ENCODE data around the gene POR.

POR gene

GRCh38 chr7:75914655-75915415 lies at the start of gene POR:
Gene POR, plus strand, starts transcription at chr7:75915155. Its CDS starts 38,847 bp downstream, at chr7:75954002.
- DNase-seq = peak; percentile 94
- Histone ChIP-seq H3K4me1 (ENCODE audit: low read length) (0 out of 2 replicates have a peak, but pooled peaks cover 2% of the 10 kb centered on the region), H3K27me3 (replicated peaks; ENCODE audit: insufficient read depth, low read length) (no peaks in the 10 kb centered on the region), H3K4me3 (ENCODE audit: low read length) (peak within 1 kb of the TSS; percentile 100), H3K4me2 (ENCODE audit: low read depth, low read length) (peak within 1 kb of the TSS; percentile 100), H3K36me3 (replicated peaks; ENCODE audit: insufficient read depth, low read length) (no peaks in the 10 kb centered on the region), H3K9ac (ENCODE audit: low read length) (peak within 1 kb of the TSS; percentile 89), H4K20me1 (ENCODE audit: insufficient read depth, low read length) (no peaks in the 10 kb centered on the region), H3K9me2 (replicated peaks; ENCODE audit: insufficient read depth, low read length) (no peaks in the 10 kb centered on the region), H3F3A (ENCODE audit: insufficient read depth, low read length) (0 out of 2 replicates have a peak, but pooled peaks cover 3% of the 10 kb centered on the region), H3K27ac (ENCODE audit: low read length) (peak within 1 kb of the TSS; percentile 47; the same call in 1 of the 2 replicates), H3K9me3 (replicated peaks; ENCODE audit: insufficient read depth, low read length) (no peaks in the 10 kb centered on the region), H3K79me2 (ENCODE audit: low read length) (peaks cover 45% of the 10 kb centered on the region), H2AFZ (ENCODE audit: low read length) (peak within 1 kb of the TSS; percentile 93)
- TF ChIP-seq EZH2phosphoT487 (IDR thresholded peaks at IDR 0.05; ENCODE audit: low read length) = no peak

- no peak overlapping the region for H3K4me3 ChIP-seq (ENCODE audit: low read length)
- H3K9me3 ChIP-seq (replicated peaks; ENCODE audit: insufficient read depth, low read length) = no peaks in the 10 kb centered on the region
- DNase-seq = no peak
- H3K4me2 ChIP-seq (ENCODE audit: low read depth, low read length) = peak overlapping the region; percentile 90
- no peaks in the 10 kb centered on the region for H3K36me3 ChIP-seq (replicated peaks; ENCODE audit: insufficient read depth, low read length)
- H3F3A ChIP-seq (ENCODE audit: insufficient read depth, low read length) = peaks cover 10% of the 10 kb centered on the region; the same call in 1 of the 2 replicates
- no peak overlapping the region for H3K27ac ChIP-seq (ENCODE audit: low read length)
- TF ChIP-seq CTCF (IDR thresholded peaks at IDR 0.05; ENCODE audit: low read length) (no peak), EZH2phosphoT487 (IDR thresholded peaks at IDR 0.05; ENCODE audit: low read length) (no peak), EZH2 (optimal IDR thresholded peaks at IDR 0.05; ENCODE audit: low read depth, low read length) (no peak)
- H3K9me2 ChIP-seq (replicated peaks; ENCODE audit: insufficient read depth, low read length) = no peaks in the 10 kb centered on the region
- H3K4me1 ChIP-seq (ENCODE audit: low read length) = peaks cover 14% of the 10 kb centered on the region
- H3K27me3 ChIP-seq (replicated peaks; ENCODE audit: insufficient read depth, low read length) = no peaks in the 10 kb centered on the region
- peak overlapping the region; percentile 71; the same call in 1 of the 2 replicates for H2AFZ ChIP-seq (ENCODE audit: low read length)
- no peaks in the 10 kb centered on the region for H4K20me1 ChIP-seq (ENCODE audit: insufficient read depth, low read length)
- H3K79me2 ChIP-seq (ENCODE audit: low read length) = no peaks in the 10 kb centered on the region
- H3K9ac ChIP-seq (ENCODE audit: low read length) = no peak overlapping the region
Observed at GRCh38 chr7:75866114-75866488, 48.9 kb upstream of the POR start.

- Histone ChIP-seq H3K27me3 (replicated peaks; ENCODE audit: insufficient read depth, low read length) (no peaks in the 10 kb centered on the region), H3K79me2 (ENCODE audit: low read length) (no peaks in the 10 kb centered on the region), H3K27ac (ENCODE audit: low read length) (peak overlapping the region; percentile 37; the same call in 1 of the 2 replicates), H3K9me2 (replicated peaks; ENCODE audit: insufficient read depth, low read length) (no peaks in the 10 kb centered on the region), H3K9ac (ENCODE audit: low read length) (no peak overlapping the region), H4K20me1 (ENCODE audit: insufficient read depth, low read length) (no peaks in the 10 kb centered on the region), H2AFZ (ENCODE audit: low read length) (peak overlapping the region; percentile 71), H3K4me1 (ENCODE audit: low read length) (peaks cover 14% of the 10 kb centered on the region), H3K4me2 (ENCODE audit: low read depth, low read length) (peak overlapping the region; percentile 90), H3K4me3 (ENCODE audit: low read length) (peak overlapping the region; percentile 29; the same call in 1 of the 2 replicates), H3F3A (ENCODE audit: insufficient read depth, low read length) (peaks cover 10% of the 10 kb centered on the region; the same call in 1 of the 2 replicates), H3K9me3 (replicated peaks; ENCODE audit: insufficient read depth, low read length) (no peaks in the 10 kb centered on the region), H3K36me3 (replicated peaks; ENCODE audit: insufficient read depth, low read length) (no peaks in the 10 kb centered on the region)
- TF ChIP-seq EZH2phosphoT487 (IDR thresholded peaks at IDR 0.05; ENCODE audit: low read length) (no peak), CTCF (IDR thresholded peaks at IDR 0.05; ENCODE audit: low read length) (peak; percentile 93), EZH2 (optimal IDR thresholded peaks at IDR 0.05; ENCODE audit: low read depth, low read length) (no peak)
- DNase-seq = peak; percentile 80
Observed at GRCh38 chr7:75866489-75867389, 48.2 kb upstream of the POR start.
